ENCODE data around the gene SLC35A4. TPM values are rescaled to one million over a fixed set of nuclear protein-coding genes. Genes with fewer than 3 reads are reported as not detected.
A peak's percentile ranks its signal among the peaks of the same experiment; 100 is the strongest.

SLC35A4 gene, protein sequence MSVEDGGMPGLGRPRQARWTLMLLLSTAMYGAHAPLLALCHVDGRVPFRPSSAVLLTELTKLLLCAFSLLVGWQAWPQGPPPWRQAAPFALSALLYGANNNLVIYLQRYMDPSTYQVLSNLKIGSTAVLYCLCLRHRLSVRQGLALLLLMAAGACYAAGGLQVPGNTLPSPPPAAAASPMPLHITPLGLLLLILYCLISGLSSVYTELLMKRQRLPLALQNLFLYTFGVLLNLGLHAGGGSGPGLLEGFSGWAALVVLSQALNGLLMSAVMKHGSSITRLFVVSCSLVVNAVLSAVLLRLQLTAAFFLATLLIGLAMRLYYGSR
- total RNA-seq (10 to 100 TPM; 40.4 to 90.1 (median 52.4) TPM), polyA plus RNA-seq (100 to 1,000 TPM; 112 to 142 TPM), total RNA-seq (34.1 reads per million, percentile 63 among the genes with 10 or more reads in this experiment)

DNA sequence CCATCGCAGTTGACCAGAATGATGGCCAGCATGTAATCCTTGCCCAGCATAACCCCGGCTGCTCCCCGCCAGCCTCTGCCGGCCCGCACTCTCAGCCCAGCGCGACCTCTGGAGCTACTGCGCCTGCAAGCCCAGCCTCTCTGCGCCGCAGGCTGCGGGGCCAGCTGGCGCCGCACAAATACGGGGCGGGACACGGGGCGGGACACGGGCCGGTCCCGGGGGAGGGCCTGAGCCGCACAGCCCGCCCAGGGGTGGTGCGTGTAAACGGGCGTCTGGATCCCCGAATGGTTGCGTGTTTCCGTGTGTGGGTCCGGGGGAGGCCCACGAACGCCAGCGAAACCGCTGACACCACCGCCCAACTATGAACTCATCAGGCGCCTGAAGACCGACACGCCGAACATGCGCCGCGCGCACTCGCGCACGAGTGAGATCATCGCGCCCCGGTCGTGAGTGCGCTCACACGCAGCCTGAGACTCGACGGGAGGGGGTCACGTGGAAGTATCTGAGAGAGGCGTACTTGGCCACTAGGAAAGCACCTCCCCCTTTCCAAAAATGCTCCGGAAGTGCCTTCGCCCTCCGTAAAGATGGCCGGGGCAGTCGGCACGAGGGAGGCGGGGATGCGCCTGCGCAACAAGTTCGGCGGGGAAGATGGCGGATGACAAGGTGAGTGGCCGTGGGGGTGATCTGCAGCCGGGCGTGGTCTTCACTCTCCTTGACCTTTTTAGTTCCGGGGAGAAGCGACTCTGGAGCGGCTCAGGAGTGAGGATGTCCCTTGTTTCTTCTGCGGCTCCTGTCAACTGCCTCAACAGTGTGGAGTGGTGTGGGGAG lies at the start of gene SLC35A4, which contains the start of gene APBB3:
TSS of gene SLC35A4 (plus strand) at position 633 of the 828 bp plus-strand sequence. CDS start 2,342 bp downstream, outside the sequence.
TSS of gene APBB3 (minus strand) at position 403 of the 828 bp plus-strand sequence. CDS start at position 50, 353 bp downstream.
- Mint-ChIP-seq H3K36me3 (peaks cover 3 to 26% (median 11%) of the 10 kb centered on the region in 5 donors), H3K4me1 (peaks cover 27 to 75% (median 62%) of the 10 kb centered on the region in 7 donors), H3K27me3 (no peaks in the 10 kb centered on the region), H3K27ac (peak within 1 kb of the TSS; percentile 92 to 99 (median 96)), H3K4me3 (peak within 1 kb of the TSS; percentile 91 to 96 (median 94)), H3K9me3 (no peaks in the 10 kb centered on the region)
- intact Hi-C loops (cut with micrococcal nuclease) = loop anchor here (1.0 to 10.0 kb wide), 17 partner anchors 8 to 1367 kb away; partner anchors contain the start of genes ANKHD1 (in 2 of the 2), DIAPH1 (in 2 of the 2), EIF4EBP3 (in 2 of the 2) and HARS1 (in 2 of the 2)
- ChIA-PET POLR2A (interaction anchor here (1.0 to 16.3 kb wide), 9 partner anchors 10 to 163 kb away, joined by 3 to 248 read pairs (median 7); partner anchors contain the start of genes ANKHD1, EIF4EBP3, HARS1 and HARS2), CTCF (interaction anchor here (1.2 to 1.3 kb wide), 2 partner anchors 10 to 17 kb away, joined by 3 to 4 read pairs; partner anchors contain the start of gene EIF4EBP3)
- Histone ChIP-seq H3K36me3 (ENCODE audit: control insufficient read depth in 2 of 3, insufficient read depth in 3 of 3, low read length in 3 of 3) (peaks cover 0 to 42% (median 0%) of the 10 kb centered on the region in 3 experiments), H3K9me3 (ENCODE audit: control insufficient read depth in 2 of 3, low read length in 3 of 3) (no peaks in the 10 kb centered on the region), H3K4me1 (ENCODE audit: control insufficient read depth in 2 of 2, insufficient read depth in 2 of 2, low read length in 2 of 2) (peaks cover 21 to 25% of the 10 kb centered on the region in 2 donors), H3K4me3 (ENCODE audit: low read length) (peak within 1 kb of the TSS; percentile 91), H3K27ac (ENCODE audit: low read depth, low read length) (peak within 1 kb of the TSS; percentile 94), H3K27me3 (ENCODE audit: control insufficient read depth in 2 of 2, insufficient read depth in 2 of 2, low read length in 2 of 2) (no peaks in the 10 kb centered on the region)
- ATAC-seq = peak; percentile 92
- peak; percentile 89 to 99 (median 98) for DNase-seq

DNA sequence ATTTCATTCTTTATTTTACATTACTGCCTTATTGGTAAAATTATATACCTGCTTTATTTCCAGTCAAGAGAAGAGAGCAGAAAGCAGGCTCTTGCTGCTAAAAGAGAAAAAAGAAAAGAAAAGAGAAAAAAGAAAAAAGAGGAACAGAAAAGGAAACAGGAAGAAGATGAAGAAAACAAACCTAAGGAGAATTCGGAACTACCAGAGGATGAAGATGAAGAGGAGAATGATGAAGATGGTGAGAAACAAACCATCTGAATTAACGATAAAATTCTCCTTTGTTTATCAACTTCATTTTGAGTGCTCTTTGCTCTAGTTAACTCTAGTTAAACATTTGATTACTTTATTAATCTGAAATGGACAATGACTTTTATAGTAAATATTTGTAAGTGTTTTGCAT lies 40.6 kb upstream of the SLC35A4 start:
- Mint-ChIP-seq H3K4me1 (peaks cover 0 to 3% (median 0%) of the 10 kb centered on the region in 7 donors), H3K27ac (peak overlapping the region in 5 of 9 donors; percentile 6 to 59 (median 34)), H3K4me3 (no peak overlapping the region), H3K36me3 (peaks cover 7 to 37% (median 17%) of the 10 kb centered on the region in 5 donors), H3K27me3 (no peaks in the 10 kb centered on the region), H3K9me3 (peaks cover 0 to 3% (median 0%) of the 10 kb centered on the region in 11 donors)
- Histone ChIP-seq H3K27me3 (ENCODE audit: control insufficient read depth in 2 of 2, insufficient read depth in 2 of 2, low read length in 2 of 2) (no peaks in the 10 kb centered on the region), H3K9me3 (ENCODE audit: control insufficient read depth in 2 of 3, low read length in 3 of 3) (no peaks in the 10 kb centered on the region), H3K27ac (ENCODE audit: low read depth, low read length) (no peak overlapping the region), H3K36me3 (ENCODE audit: control insufficient read depth in 2 of 3, insufficient read depth in 3 of 3, low read length in 3 of 3) (peaks cover 7 to 51% (median 24%) of the 10 kb centered on the region in 3 experiments), H3K4me3 (ENCODE audit: low read length) (no peak overlapping the region), H3K4me1 (ENCODE audit: control insufficient read depth in 2 of 2, insufficient read depth in 2 of 2, low read length in 2 of 2) (no peaks in the 10 kb centered on the region)
- no peak for DNase-seq
- no peak for ATAC-seq
- POLR2A ChIA-PET = no interaction called here
- CTCF ChIA-PET = no interaction called here
- intact Hi-C loops (cut with micrococcal nuclease) = no loop called here

DNA sequence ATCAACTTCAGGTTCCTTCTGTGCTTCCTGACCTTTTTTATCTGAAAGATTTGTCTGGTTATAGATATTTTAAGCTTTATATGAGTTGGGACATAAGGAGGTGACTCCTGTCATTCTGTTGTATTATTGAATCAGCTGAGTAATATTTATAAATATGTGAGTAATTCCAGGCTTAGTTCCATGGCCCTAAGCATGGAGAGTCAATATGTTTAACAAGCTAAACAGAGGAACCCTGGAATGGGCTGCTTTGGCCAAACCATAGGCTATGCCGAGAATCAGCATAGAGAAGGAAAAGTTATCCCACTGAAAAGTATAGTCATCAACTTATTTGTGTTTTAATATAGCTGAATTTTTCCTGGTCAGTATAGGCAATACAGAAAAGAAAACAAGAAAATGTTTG lies 24.4 kb upstream of the SLC35A4 start:
- DNase-seq (no peak), ATAC-seq (no peak)
- Histone ChIP-seq H3K9me3 (ENCODE audit: control insufficient read depth in 2 of 3, low read length in 3 of 3) (no peaks in the 10 kb centered on the region), H3K36me3 (ENCODE audit: control insufficient read depth in 2 of 3, insufficient read depth in 3 of 3, low read length in 3 of 3) (peaks cover 11 to 51% (median 25%) of the 10 kb centered on the region in 3 experiments), H3K27ac (ENCODE audit: low read depth, low read length) (no peak overlapping the region), H3K27me3 (ENCODE audit: control insufficient read depth in 2 of 2, insufficient read depth in 2 of 2, low read length in 2 of 2) (no peaks in the 10 kb centered on the region), H3K4me1 (ENCODE audit: control insufficient read depth in 2 of 2, insufficient read depth in 2 of 2, low read length in 2 of 2) (no peaks in the 10 kb centered on the region), H3K4me3 (ENCODE audit: low read length) (no peak overlapping the region)
- no peaks in the 10 kb centered on the region for H3K27me3 Mint-ChIP-seq
- ChIA-PET CTCF (no interaction called here), POLR2A (interaction anchor here (0.5 to 1.2 kb wide), 5 partner anchors 8 to 293 kb away, joined by 3 to 5 read pairs (median 3); partner anchors contain the start of gene SRA1)
- no peaks in the 10 kb centered on the region for H3K9me3 Mint-ChIP-seq
- peaks cover 4 to 60% (median 19%) of the 10 kb centered on the region in 5 donors for H3K36me3 Mint-ChIP-seq
- H3K4me1 Mint-ChIP-seq = peaks cover 0 to 6% (median 0%) of the 10 kb centered on the region in 7 donors
- H3K4me3 Mint-ChIP-seq = no peak overlapping the region
- intact Hi-C loops (cut with micrococcal nuclease) = loop anchor here in 1 of 2 donors (5.0 kb wide), 1 partner anchor 128 kb away; no protein-coding TSS in a partner anchor
- H3K27ac Mint-ChIP-seq = peak overlapping the region in 1 of 9 donors; percentile 0

DNA sequence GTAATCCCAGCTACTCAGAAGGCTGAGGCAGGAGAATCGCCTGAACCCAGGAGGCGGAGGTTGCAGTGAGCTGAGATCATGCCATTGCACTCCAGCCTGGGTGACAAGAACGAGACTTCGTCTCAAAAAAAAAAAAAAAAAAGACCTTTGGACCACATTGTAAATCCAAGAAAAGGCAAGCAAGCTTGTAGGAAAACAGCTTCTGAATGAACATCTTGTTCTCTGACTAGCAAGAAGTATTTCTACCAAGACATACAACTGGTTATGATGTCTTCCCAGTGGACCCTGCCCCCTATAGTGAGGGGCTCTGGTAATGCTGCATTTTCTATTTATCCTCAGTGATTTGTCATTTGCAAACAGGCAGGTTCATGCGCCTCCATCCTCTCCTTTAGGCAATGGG lies 21.7 kb upstream of the SLC35A4 start:
- H3K4me1 Mint-ChIP-seq = peaks cover 1 to 13% (median 8%) of the 10 kb centered on the region in 7 donors
- intact Hi-C loops (cut with micrococcal nuclease) = loop anchor here in 1 of 2 donors (5.0 kb wide), 1 partner anchor 131 kb away; no protein-coding TSS in a partner anchor
- Histone ChIP-seq H3K9me3 (ENCODE audit: control insufficient read depth in 2 of 3, low read length in 3 of 3) (no peaks in the 10 kb centered on the region), H3K4me1 (ENCODE audit: control insufficient read depth in 2 of 2, insufficient read depth in 2 of 2, low read length in 2 of 2) (peaks cover 2 to 10% of the 10 kb centered on the region in 2 donors), H3K27ac (ENCODE audit: low read depth, low read length) (no peak overlapping the region), H3K36me3 (ENCODE audit: control insufficient read depth in 2 of 3, insufficient read depth in 3 of 3, low read length in 3 of 3) (peaks cover 11 to 41% (median 25%) of the 10 kb centered on the region in 3 experiments), H3K27me3 (ENCODE audit: control insufficient read depth in 2 of 2, insufficient read depth in 2 of 2, low read length in 2 of 2) (no peaks in the 10 kb centered on the region), H3K4me3 (ENCODE audit: low read length) (no peak overlapping the region)
- CTCF ChIA-PET = no interaction called here
- H3K9me3 Mint-ChIP-seq = no peaks in the 10 kb centered on the region
- no peak overlapping the region for H3K4me3 Mint-ChIP-seq
- no peaks in the 10 kb centered on the region for H3K27me3 Mint-ChIP-seq
- DNase-seq (no peak), ATAC-seq (no peak)
- H3K36me3 Mint-ChIP-seq = peaks cover 4 to 51% (median 18%) of the 10 kb centered on the region in 5 donors
- POLR2A ChIA-PET = no interaction called here
- peak overlapping the region in 1 of 9 donors; percentile 56 for H3K27ac Mint-ChIP-seq

DNA sequence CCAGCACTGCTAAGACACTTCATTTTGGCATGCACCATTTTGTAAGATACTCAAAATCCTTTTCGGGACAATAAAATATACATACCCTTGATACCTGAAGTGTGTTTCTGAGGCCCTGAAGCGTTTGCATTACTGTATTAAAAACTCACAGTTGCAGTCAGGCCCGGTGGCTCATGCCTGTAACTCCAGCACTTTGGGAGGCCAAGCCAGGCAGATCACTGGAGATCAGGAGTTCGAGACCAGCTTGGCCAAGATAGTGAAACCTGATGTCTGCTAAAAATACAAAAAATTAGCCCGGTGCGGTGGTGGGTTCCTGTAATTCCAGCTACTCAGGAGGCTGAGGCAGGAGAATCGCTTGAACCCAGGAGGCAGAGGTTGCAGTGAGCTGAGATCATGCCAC lies 19.6 kb upstream of the SLC35A4 start:
- Mint-ChIP-seq H3K9me3 (no peaks in the 10 kb centered on the region), H3K27ac (peak overlapping the region in 8 of 9 donors; percentile 0 to 85 (median 38)), H3K4me3 (no peak overlapping the region), H3K36me3 (peaks cover 4 to 40% (median 16%) of the 10 kb centered on the region in 5 donors), H3K4me1 (peaks cover 20 to 33% (median 28%) of the 10 kb centered on the region in 7 donors), H3K27me3 (no peaks in the 10 kb centered on the region)
- ChIA-PET CTCF (no interaction called here), POLR2A (interaction anchor here (0.6 to 11.7 kb wide), 3 partner anchors 19 to 102 kb away, joined by 3 to 248 read pairs (median 3); partner anchors contain the start of genes APBB3, IK, NDUFA2 and SLC35A4)
- no peak overlapping the region for H3K27ac ChIP-seq (ENCODE audit: low read depth, low read length)
- no peaks in the 10 kb centered on the region for H3K27me3 ChIP-seq (ENCODE audit: control insufficient read depth in 2 of 2, insufficient read depth in 2 of 2, low read length in 2 of 2)
- intact Hi-C loops (cut with micrococcal nuclease) = loop anchor here (5.0 kb wide), 4 partner anchors 133 to 1092 kb away; partner anchors contain the start of genes CYSTM1 (in 1 of the 2), HDAC3 (in 1 of the 2), RELL2 (in 1 of the 2) and ZMAT2 (in 1 of the 2)
- H3K36me3 ChIP-seq (ENCODE audit: control insufficient read depth in 2 of 3, insufficient read depth in 3 of 3, low read length in 3 of 3) = peaks cover 12 to 30% (median 13%) of the 10 kb centered on the region in 3 experiments
- DNase-seq (no peak), ATAC-seq (no peak)
- no peaks in the 10 kb centered on the region for H3K9me3 ChIP-seq (ENCODE audit: control insufficient read depth in 2 of 3, low read length in 3 of 3)
- H3K4me1 ChIP-seq (ENCODE audit: control insufficient read depth in 2 of 2, insufficient read depth in 2 of 2, low read length in 2 of 2) = peaks cover 12 to 20% of the 10 kb centered on the region in 2 donors
- no peak overlapping the region for H3K4me3 ChIP-seq (ENCODE audit: low read length)
